GM19239 (cell line): Measurements from ENCODE around the gene MGMT.

Experiments used
- DNase-seq: peaks from one replicate; pipeline ENCODE4 v3.0.0; 2011; ENCODE audit warnings: low spot score; ENCODE audit not compliant: insufficient read length
- FAIRE-seq: peaks from 2 replicates; lab custom pipeline; 2011; peaks lifted over from hg19 to GRCh38; lab: Jason Lieb, UNC

The MGMT gene

DNA sequence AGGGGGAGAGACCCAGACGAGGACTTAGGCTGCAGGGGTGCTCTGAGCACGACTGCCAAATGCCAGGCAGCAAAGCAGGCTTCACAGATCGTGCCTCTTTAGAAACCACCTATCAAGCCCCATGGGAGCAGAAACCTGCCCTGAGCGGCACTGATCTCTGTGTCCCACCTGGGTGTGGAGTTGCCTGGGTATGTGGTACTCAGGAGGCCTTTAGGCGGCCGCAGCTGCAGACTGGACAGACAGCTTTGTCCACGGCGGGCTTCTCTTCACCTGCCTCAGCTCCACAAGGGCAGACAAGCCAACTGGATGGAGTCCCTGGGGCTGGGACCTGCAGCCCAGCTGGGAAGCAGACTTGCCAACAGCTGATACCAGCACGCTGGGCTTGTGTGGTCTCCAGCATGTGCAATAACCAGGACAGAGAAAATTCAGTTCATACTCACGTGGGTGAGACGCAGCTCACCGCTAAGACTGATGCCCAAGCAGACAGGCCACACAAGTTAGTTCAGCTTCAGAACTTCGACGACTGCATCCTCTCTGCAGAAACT is 333.8 kb downstream of the MGMT start:
- FAIRE-seq = no peak
- DNase-seq = no peak

DNA sequence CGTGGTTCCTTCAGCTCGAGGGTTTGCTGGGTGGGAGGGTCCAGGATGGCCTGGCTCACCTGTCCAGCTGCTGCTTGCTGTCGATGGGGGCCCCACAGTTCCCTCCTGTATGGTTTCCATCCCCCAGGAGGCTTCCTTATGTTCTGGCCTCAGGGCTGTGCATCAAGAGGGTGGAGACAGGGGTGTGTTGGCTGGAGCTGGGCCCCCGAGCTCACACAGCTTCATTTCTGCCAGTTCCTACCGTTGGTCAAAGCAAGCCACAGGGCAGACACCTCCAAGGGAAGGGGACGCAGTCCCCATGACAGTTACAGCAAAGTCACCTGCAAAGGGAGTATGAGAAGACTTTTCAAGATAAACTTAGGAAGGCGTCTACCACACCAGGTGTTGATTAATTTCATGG is 340.2 kb downstream of the MGMT start:
- no peak for FAIRE-seq
- no peak for DNase-seq

DNA sequence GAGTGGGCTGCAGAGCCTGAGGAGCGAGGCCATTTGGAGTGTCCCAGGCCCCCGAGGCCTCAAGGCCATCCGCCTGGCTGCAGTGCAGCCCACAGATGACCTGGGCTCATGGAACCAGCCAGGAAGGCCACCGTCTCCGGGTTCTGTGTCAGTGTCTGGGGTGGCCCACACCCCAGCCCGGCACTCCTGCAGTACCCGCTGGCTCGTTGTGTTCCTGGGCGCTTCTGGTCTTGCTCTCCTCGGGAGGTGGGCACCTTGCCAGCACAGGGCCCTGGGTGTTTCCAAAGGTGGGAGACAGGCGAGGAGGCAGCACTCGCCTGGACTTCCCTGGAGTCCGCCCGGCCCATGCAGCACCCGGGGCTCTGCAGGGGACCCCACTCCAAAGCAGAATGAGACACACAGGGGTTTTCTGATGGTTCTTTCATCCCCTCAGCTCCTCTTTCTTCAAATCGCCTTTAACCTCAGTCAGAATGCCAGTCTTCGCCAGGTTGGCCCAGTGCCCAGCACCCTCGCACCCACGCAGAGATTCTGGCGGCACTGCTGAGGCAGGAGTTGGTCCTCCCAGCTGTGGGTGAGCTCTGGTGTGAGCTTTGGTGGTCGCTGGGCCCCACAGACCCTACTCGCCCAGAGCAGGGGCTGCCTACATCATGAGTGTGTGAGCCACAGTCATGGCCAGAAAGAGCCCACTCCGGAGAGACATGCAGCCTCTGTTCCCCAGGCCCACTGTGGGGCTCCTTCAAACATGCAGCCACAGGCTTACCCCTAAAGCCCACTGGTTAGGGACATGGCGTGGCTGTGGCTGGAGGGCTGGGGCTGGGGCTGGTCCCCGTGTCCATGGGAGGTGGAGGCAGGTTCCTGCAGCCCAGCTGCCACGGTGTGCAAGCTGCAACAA is 341.3 kb downstream of the MGMT start:
- no peak for DNase-seq
- no peak for FAIRE-seq

DNA sequence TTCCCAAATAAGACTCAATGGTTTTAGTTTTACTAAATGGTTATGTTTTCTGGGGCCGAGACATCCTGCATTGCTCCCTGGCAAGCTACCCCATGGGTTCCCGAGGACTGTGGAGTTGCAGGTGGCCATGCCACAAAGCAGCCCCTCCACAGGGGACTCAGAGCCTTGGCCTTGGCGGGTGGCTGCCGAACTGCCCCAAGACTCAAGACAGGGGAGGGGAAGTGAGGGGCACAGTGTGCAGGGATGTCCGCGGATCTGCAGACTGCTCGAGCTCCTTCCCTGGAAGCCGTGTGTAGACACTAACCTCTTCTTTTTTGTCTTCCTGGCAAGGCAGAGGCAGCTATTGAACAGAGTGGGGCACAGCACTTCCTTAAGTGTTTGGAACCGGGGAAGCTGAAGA is 342.4 kb downstream of the MGMT start:
- DNase-seq (no peak), FAIRE-seq (no peak)

DNA sequence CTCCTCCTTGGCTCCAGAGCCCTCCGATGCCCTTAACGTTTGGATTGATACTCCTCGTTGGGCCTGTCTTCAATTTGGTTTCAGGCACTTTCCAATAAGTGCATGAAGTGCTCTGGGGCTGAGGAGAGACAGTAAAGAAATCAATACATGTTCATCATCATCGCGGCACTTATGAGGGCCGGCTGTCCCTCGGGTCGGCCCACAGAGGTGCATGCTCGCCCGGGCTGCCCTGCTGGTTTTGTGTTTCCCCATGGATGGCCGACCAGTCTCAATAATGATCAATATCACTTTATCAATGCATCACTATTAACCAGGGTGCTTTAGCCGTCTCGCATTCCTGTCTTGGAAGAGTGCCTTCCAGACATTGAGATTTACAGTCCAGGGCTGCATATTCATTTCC is 342.8 kb downstream of the MGMT start:
- DNase-seq = no peak
- FAIRE-seq = no peak

DNA sequence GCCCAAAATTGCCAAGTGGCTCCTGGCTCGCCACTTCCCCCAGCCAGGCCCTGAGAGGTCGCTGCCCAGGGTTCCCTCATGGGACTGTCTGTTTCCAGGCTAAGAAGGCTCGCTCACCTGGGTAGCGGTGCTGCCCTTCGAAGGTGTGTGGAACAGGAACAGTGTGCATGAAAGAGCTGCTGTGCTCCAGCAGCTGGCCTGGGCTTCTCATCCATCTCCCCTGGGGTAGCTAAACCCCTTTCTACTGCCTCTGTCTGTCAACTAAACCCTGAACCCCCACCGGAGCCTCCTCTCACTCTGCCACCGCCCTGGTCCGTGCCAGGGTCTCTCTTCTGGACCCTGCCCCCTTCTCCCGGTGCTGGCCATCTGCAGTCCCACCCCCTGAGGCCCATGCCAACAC is 344.2 kb downstream of the MGMT start:
- FAIRE-seq = no peak

DNA sequence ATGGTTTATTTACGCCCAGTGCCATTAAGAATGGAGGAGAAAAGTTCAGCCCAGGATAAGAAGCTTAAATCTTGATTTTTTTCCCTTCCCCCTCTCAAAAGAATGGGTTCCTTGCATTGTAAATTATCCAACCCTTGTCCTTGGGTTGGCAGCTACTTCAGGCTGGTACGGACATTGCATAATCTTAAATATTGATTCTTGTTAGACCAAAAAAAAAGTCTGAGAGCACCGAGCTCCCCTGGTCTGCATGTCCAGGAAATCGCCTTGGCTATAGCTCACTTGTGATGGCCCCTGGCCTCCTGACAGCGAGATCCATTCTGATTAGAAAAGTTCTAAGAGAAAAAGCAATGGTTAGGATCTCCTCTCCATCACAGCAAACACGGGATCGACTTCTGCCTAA is 345.4 kb downstream of the MGMT start:
- no peak for DNase-seq
- FAIRE-seq = no peak

More for the DNA sequence above, 344.2 kb downstream of the MGMT start:
- no peak for DNase-seq

DNA sequence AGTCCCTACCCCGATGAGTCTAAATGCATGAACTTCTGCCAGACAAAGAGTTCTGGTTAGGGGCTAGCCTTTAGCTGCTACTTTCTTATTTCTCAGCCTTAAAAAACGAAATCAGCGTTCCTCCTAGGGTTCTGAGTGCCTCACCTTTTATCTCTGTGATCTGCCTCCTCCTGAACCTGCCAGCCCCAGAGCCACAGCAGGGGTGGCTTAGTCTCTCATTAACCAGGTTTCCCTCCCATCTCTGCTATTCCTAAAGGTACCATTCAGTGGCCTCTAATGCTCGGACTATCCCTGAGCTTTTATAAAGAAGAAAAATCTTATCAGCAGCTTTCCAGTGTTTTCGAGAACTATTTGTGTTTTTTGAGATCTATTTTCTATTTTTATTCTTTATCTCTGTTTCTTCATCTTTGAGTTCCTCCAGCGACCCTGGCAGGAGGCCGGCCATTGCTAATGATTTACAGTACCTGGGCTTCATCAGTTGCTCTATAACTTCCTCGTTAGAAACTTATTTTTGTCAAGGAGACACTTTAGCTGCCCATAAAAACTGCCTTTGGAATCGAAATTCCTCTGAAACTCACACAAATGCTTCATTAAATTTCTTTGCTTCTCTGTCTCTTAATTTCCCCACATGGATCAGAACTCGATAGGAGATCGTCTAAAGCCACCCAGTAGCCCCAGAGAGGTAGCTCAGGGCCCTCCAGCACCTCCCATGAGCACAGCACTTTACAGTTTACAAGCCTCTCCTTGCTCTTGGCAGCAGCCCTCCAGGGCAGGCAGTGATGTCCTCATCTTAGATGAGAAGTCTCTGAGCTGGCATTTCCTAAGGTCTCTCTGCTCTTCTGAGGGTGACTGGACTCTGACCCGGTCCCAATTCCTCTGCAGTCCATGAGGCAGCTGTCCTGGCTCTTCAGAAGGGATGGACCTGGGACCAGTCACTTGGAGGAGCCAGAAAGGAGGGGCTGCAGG is 347.9 kb downstream of the MGMT start:
- FAIRE-seq (no peak), DNase-seq (no peak)

DNA sequence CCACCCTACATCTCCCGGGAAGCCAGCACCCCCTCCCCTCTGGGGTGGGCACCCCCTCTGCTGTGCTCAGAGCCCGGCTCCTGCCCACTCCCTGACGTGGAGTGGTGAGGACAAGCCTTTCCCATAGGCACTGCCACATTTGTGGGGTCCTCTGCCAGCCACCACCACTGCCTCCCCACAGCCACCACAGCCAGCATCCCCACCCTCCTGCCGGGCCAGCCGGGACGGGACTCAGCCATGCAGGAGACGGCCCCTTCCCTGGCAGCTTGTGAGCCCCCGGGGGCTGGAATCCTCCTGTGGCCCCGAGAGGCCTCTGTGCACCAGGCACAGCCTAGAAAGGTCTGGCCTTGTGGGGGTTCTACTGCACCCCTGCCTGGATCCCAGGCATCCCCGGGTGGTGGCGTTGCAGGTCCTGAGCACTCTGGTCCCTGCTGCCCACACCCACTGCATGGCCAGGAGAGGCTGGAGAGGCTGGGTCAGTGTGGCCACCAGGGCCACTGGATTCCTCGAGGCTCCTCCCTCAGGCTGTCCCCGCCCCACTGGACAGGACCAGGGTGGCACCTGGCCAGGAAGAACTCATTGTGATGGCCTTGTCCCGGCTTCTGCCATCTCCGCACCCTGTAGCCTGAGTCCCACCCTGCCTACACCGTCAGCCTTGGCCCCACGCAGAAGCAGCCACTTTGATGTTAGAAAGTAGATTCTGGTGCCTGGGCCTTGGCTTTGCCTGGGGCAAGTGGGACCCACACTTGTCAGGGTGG is 349.0 kb downstream of the MGMT start:
- FAIRE-seq = no peak

DNA sequence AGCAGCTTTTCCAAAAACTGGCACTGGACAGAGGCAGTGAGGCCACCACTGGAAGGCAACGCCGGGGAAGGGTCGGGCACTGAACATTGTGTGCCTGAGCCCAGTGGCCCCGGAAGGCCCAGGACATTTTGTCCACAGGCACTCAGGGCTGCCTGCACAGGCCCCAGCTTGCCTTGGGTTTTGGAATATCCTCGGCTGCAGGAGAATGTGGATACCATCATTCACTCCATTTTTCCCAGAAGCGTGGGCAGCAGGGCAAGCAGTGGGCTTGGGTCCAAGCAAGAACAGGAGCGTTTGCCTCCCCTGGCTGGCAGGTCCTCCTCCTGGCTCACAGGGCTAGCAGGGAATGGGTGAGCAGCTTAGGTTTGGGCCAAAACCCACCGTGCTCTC is 349.6 kb downstream of the MGMT start:
- DNase-seq = no peak
- FAIRE-seq = no peak

More for the DNA sequence above, 349.0 kb downstream of the MGMT start:
- no peak for DNase-seq
